ENCODE results near the gene KCNQ5. TPM values are rescaled to one million over a fixed set of nuclear protein-coding genes. Genes with fewer than 3 reads are reported as not detected.

Gene KCNQ5
- total RNA-seq, 2 experiments from 2014 or later = 2.1 to 2.5 TPM

GRCh38 chr6:72810571-72811280, 188.9 kb downstream of the KCNQ5 start:
- no peaks in the 10 kb centered on the region for H3K36me3 ChIP-seq (ENCODE audit: insufficient read depth, low read length)
- Mint-ChIP-seq H3K9me3 (no peaks in the 10 kb centered on the region), H3K36me3 (ENCODE audit: low read depth) (no peaks in the 10 kb centered on the region), H3K27me3 (no peaks in the 10 kb centered on the region), H3K4me3 (no peak overlapping the region), H3K4me1 (ENCODE audit: low read depth) (no peaks in the 10 kb centered on the region), H3K27ac (no peak overlapping the region)
- ChIA-PET CTCF (no interaction called here), POLR2A (no interaction called here)
- H3K4me3 ChIP-seq (ENCODE audit: low read length) = no peak overlapping the region
- ATAC-seq (ENCODE audit: poor library complexity) = no peak
- H3K27ac ChIP-seq (ENCODE audit: low read depth in 1 of 2, low read length in 2 of 2) = no peak overlapping the region
- H3K9me3 ChIP-seq (ENCODE audit: control insufficient read depth in 1 of 2, insufficient read depth in 1 of 2, low read length in 2 of 2) = no peaks in the 10 kb centered on the region
- no peak for DNase-seq
- H3K27me3 ChIP-seq (ENCODE audit: control insufficient read depth in 1 of 2, insufficient read depth in 2 of 2, low read length in 2 of 2) = no peaks in the 10 kb centered on the region
- no peak for TF ChIP-seq CTCF (IDR thresholded peaks at IDR 0.05)
- intact Hi-C loops (cut with DNase I, micrococcal nuclease) = no loop called here
- H3K4me1 ChIP-seq (ENCODE audit: insufficient read depth, low read length) = no peaks in the 10 kb centered on the region

- intact Hi-C loops (cut with DNase I, micrococcal nuclease) = no loop called here
- Mint-ChIP-seq H3K9me3 (no peaks in the 10 kb centered on the region), H3K27ac (no peak overlapping the region), H3K27me3 (no peaks in the 10 kb centered on the region), H3K4me1 (ENCODE audit: low read depth) (no peaks in the 10 kb centered on the region), H3K36me3 (ENCODE audit: low read depth) (no peaks in the 10 kb centered on the region), H3K4me3 (no peak overlapping the region)
- H3K4me1 ChIP-seq (ENCODE audit: insufficient read depth, low read length) = no peaks in the 10 kb centered on the region
- DNase-seq = no peak
- no peaks in the 10 kb centered on the region for H3K27me3 ChIP-seq (ENCODE audit: control insufficient read depth in 1 of 2, insufficient read depth in 2 of 2, low read length in 2 of 2)
- no peak overlapping the region for H3K27ac ChIP-seq (ENCODE audit: low read depth in 1 of 2, low read length in 2 of 2)
- no peak for TF ChIP-seq CTCF (IDR thresholded peaks at IDR 0.05)
- POLR2A ChIA-PET = no interaction called here
- CTCF ChIA-PET = no interaction called here
- H3K9me3 ChIP-seq (ENCODE audit: control insufficient read depth in 1 of 2, insufficient read depth in 1 of 2, low read length in 2 of 2) = no peaks in the 10 kb centered on the region
- H3K36me3 ChIP-seq (ENCODE audit: insufficient read depth, low read length) = no peaks in the 10 kb centered on the region
- no peak overlapping the region for H3K4me3 ChIP-seq (ENCODE audit: low read length)
- no peak for ATAC-seq (ENCODE audit: poor library complexity)
These were observed 190.1 kb downstream of the KCNQ5 start for GRCh38 chr6:72811971-72812421.

DNA sequence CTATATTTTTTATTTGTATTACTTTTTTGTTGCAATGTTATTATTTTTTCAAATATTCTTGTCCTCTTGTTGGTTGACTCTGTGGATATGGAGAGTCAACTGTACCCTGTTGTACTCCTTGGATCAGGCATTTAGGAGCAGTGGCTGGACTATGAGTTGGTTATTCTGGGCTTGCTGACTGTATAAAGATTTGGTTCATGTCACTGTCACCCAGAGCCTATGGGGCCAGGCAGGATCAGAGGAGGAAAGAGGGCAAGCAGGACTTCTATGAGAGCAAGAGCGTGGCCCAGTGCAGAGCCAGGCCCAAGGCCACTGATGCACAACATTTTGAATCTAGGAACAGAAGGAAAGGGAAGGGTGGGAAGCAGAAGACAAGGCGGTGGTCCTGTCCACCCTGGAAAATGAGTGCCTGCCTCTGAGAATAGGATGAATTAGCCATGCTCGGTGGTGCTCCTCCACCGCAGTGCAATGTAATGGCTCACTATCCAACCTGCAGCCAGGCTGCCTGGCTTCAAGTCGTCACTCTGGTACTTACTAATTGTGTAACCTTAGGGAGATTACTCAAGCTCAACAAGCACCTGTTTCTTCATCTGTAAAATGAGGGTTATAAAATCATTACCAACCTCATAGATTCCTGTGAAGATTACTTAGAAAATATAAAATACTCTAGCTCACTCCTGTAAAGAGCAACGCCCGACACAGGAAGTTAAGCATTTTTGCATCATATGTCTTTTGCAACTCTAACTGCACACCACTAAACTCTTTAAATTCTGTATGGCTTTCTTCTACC, 192.1 kb downstream of the KCNQ5 start:
- H3K4me3 Mint-ChIP-seq = no peak overlapping the region
- no peak for TF ChIP-seq CTCF (IDR thresholded peaks at IDR 0.05)
- Histone ChIP-seq H3K4me3 (ENCODE audit: low read length) (no peak overlapping the region), H3K27me3 (ENCODE audit: control insufficient read depth in 1 of 2, insufficient read depth in 2 of 2, low read length in 2 of 2) (no peaks in the 10 kb centered on the region), H3K9me3 (ENCODE audit: control insufficient read depth in 1 of 2, insufficient read depth in 1 of 2, low read length in 2 of 2) (no peaks in the 10 kb centered on the region), H3K27ac (ENCODE audit: low read depth in 1 of 2, low read length in 2 of 2) (no peak overlapping the region), H3K36me3 (ENCODE audit: insufficient read depth, low read length) (no peaks in the 10 kb centered on the region), H3K4me1 (ENCODE audit: insufficient read depth, low read length) (no peaks in the 10 kb centered on the region)
- no peak for DNase-seq
- intact Hi-C loops (cut with DNase I, micrococcal nuclease) = no loop called here
- no peaks in the 10 kb centered on the region for H3K36me3 Mint-ChIP-seq (ENCODE audit: low read depth)
- no peaks in the 10 kb centered on the region for H3K27me3 Mint-ChIP-seq
- ATAC-seq (ENCODE audit: poor library complexity) = no peak
- CTCF ChIA-PET = no interaction called here
- H3K27ac Mint-ChIP-seq = no peak overlapping the region
- POLR2A ChIA-PET = no interaction called here
- no peaks in the 10 kb centered on the region for H3K9me3 Mint-ChIP-seq
- H3K4me1 Mint-ChIP-seq (ENCODE audit: low read depth) = no peaks in the 10 kb centered on the region

All from CD4-positive, alpha-beta T cell (primary cell).